Activated CD4-positive, alpha-beta memory T cell treated with anti-CD3 and anti-CD28 coated beads, Interleukin-2, amount 10 ng/mL, durations not matched to agents 7 days and 5 days (primary cell): ENCODE results near the gene OR5AU1. TPM values are rescaled to one million over a fixed set of nuclear protein-coding genes. Genes with fewer than 3 reads are reported as not detected.
A peak's percentile ranks its signal among the peaks of the same experiment; 100 is the strongest.
"Not testable (repeated sequence)": the region's sequence is repeated elsewhere in the genome, so short reads cannot be mapped to it uniquely, and the experiment has no call there.

Source experiments
- CTCF ChIA-PET: fragments of 350-600 bp; sonication (Branson Sonifier 250); formaldehyde crosslinking; loops from one replicate; lab custom pipeline; 2021; ENCODE audit warnings: antibody characterized with exemption, inconsistent platforms; lab: Charles Lee
- POLR2A ChIA-PET: fragments of 350-600 bp; sonication (Branson Sonifier 250); formaldehyde crosslinking; loops from one replicate; lab custom pipeline; 2021; ENCODE audit warnings: antibody characterized with exemption; lab: Charles Lee
- DNase-seq: peaks from one replicate; pipeline ENCODE4 v3.0.0-alpha.2; 2020
- H3K27ac Mint-ChIP-seq: one replicate; pipeline ENCODE4 v1.8.0; 2021; ENCODE audit warnings: mild to moderate bottlenecking, mixed read lengths
- H3K27me3 Mint-ChIP-seq: one replicate; pipeline ENCODE4 v1.8.0; 2021; ENCODE audit warnings: mixed read lengths
- H3K36me3 Mint-ChIP-seq: one replicate; pipeline ENCODE4 v1.8.0; 2021; ENCODE audit warnings: low read depth, mixed read lengths
- H3K4me1 Mint-ChIP-seq: one replicate; pipeline ENCODE4 v1.8.0; 2021; ENCODE audit warnings: mixed read lengths
- H3K4me3 Mint-ChIP-seq: one replicate; pipeline ENCODE4 v1.8.0; 2021; ENCODE audit warnings: mild to moderate bottlenecking, mixed read lengths
- H3K9me3 Mint-ChIP-seq: one replicate; pipeline ENCODE4 v1.8.0; 2021; ENCODE audit warnings: mixed read lengths
- total RNA-seq, 2 experiments: library from RNA; stranded (reverse); gene quantifications; one replicate each; pipeline ENCODE4 v1.2.3, GENCODE V29; 2021

OR5AU1 gene
- total RNA-seq, 2 experiments from 2014 or later, result not detected

DNA sequence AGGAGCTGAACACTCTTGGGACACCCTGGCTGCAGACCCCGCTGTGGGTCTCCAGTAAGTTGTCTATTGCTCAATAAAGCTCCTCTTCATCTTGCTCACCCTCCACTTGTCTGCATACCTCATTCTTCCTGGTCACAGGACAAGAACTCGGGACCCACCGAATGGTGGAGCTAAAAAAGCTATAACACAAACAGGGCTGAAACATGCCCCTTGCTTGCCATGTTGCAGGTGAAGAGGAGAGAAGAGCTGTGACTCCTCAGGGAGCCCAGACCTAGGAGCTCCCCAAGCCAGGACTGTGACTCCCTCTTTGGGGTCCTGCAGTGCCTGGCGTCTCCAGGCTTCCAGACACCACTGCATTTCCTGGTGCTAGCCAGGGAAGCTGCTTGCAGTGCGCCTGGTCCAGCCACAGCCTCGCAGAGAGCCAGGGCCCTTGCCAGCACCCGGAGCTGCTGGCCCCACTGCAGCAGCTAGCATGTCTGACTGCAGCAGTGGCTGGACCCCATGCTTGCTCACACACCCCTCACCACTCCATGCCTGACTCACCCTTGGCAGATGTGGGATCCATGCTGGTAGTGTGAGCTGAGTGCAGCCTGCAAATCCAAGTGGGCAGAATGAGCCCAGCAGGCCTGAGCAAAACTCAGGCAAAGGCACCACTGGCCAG is 37.1 kb upstream of the OR5AU1 start:
- H3K4me1 Mint-ChIP-seq, result peaks cover 13% of the 10 kb centered on the region
- no peaks in the 10 kb centered on the region for H3K36me3 Mint-ChIP-seq
- CTCF ChIA-PET, result interaction anchor here (0.8 kb wide), 1 partner anchor 100 kb away, joined by 4 read pairs; no protein-coding TSS in a partner anchor
- H3K27me3 Mint-ChIP-seq, result peaks cover 18% of the 10 kb centered on the region
- POLR2A ChIA-PET, result interaction anchor here (1.4 to 1.6 kb wide), 3 partner anchors 10 to 116 kb away, joined by 3 to 5 read pairs (median 5); no protein-coding TSS in a partner anchor
- no peaks in the 10 kb centered on the region for H3K9me3 Mint-ChIP-seq
- no peak for DNase-seq
- H3K4me3 Mint-ChIP-seq, result no peak overlapping the region
- H3K27ac Mint-ChIP-seq, result no peak overlapping the region

DNA sequence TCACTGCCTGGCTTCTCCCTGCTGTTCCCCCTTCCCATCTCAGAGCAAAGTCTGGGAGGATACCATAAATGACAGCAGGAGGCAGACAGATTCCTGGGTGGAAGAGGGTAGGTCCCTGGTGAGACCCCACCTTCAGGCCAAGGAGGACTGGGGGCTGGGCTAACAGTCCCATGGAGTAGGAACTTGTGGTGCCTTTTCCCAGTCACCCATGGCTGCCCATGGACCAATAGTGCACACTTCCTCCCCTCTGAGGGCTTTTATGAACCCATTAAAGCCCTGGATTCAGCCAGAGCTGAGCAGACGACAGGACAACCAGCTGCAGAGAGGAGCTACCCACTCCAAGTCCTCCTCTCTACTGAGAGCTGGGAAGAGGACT is 36.6 kb upstream of the OR5AU1 start:
- CTCF ChIA-PET, result no interaction called here
- H3K27ac Mint-ChIP-seq, result no peak overlapping the region
- peaks cover 12% of the 10 kb centered on the region for H3K4me1 Mint-ChIP-seq
- no peak for DNase-seq
- peaks cover 18% of the 10 kb centered on the region for H3K27me3 Mint-ChIP-seq
- no peaks in the 10 kb centered on the region for H3K36me3 Mint-ChIP-seq
- POLR2A ChIA-PET, result interaction anchor here (0.7 to 1.6 kb wide), 4 partner anchors 11 to 116 kb away, joined by 3 to 5 read pairs (median 4); no protein-coding TSS in a partner anchor
- H3K4me3 Mint-ChIP-seq, result peak overlapping the region; percentile 41
- no peaks in the 10 kb centered on the region for H3K9me3 Mint-ChIP-seq

DNA sequence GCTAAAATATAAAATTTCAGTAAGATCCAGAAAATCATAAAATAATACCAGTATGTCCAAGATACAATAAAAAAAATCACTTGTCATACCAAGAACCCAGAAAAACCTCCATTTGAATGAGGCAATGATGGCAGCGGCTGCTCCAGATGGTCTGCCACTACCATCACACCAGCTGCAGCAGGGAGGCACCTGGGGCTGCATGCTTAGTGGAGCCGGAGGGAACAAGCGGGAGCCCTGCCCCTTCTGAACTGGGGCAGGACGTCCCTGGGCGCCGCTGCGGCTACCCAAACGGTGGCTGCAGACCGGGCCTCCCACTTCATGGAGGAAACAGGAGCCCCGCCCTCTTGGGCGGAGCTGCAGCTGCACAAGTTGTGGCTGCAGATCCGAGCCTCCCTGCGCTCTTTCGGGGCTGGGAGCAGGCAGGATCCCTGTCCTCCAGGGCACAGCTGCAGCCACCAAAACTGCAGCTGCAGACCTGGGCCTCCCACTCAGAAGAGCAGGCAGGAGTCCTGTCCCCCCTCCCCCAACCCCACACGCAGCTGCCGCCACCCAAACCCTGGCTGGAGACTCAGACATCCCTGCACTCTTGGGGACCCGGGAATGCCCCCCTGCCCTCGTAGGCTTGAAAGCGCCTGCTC is 36.1 kb upstream of the OR5AU1 start:
- H3K27ac Mint-ChIP-seq, result peak overlapping the region; percentile 31

DNA sequence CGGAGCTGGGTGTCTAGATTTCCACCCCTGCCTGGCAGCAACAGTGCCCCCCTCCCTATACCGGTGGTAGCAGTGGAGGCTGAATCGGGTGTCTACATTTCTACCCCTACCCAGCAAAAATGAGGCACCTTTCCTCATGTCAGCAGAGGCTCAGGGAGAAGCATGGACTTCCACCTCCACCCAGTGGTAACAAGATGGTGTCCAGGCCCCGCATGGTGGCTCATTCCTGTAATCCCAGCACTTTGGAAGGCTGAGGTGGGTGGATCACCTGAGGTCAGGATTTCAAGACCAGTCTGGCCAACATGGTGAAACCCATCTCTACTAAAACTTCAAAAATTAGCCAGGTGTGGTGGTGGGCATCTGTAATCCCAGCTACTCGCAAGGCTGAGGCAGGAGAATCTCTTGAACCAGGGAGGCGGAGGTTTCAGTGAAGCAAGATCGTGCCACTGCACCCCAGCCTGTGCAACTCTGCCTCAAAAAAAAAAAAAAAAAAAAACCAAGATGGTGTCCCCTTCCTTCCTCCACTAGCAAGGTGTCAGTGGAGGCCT is 35.5 kb upstream of the OR5AU1 start:
- ChIA-PET CTCF (no interaction called here), POLR2A (no interaction called here)
- no peak for DNase-seq
- Mint-ChIP-seq H3K27me3 (peaks cover 18% of the 10 kb centered on the region), H3K4me1 (peaks cover 12% of the 10 kb centered on the region), H3K4me3 (peak overlapping the region; percentile 32), H3K9me3 (no peaks in the 10 kb centered on the region), H3K27ac (peak overlapping the region; percentile 31), H3K36me3 (no peaks in the 10 kb centered on the region)

More for the DNA sequence above, 36.1 kb upstream of the OR5AU1 start:
- peak overlapping the region; percentile 41 for H3K4me3 Mint-ChIP-seq
- ChIA-PET CTCF (no interaction called here), POLR2A (interaction anchor here (0.7 to 1.4 kb wide), 2 partner anchors 11 to 99 kb away, joined by 3 read pairs; no protein-coding TSS in a partner anchor)
- H3K27me3 Mint-ChIP-seq, result peaks cover 18% of the 10 kb centered on the region
- DNase-seq, result peak; percentile 82
- H3K4me1 Mint-ChIP-seq, result peaks cover 12% of the 10 kb centered on the region
- no peaks in the 10 kb centered on the region for H3K36me3 Mint-ChIP-seq
- no peaks in the 10 kb centered on the region for H3K9me3 Mint-ChIP-seq

DNA sequence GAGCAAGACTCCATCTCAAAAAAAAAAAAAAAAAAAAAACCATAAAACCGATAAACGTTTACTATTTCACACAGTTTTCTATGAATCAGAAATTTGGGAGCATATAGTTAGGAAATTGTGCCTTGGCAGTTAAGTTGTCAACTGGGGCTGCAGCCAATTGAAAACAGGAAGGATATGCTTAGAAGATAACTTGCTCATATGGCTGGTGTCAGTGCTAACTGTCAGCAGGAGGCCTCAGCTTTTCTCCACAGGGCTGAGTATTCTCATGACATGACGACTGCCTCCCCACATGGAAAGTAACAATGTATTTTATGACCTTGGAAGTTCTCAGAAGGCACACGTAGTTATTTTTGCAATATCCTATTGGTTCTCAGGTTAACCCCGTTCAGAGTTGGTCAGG is 29.6 kb upstream of the OR5AU1 start:
- CTCF ChIA-PET, result no interaction called here

DNA sequence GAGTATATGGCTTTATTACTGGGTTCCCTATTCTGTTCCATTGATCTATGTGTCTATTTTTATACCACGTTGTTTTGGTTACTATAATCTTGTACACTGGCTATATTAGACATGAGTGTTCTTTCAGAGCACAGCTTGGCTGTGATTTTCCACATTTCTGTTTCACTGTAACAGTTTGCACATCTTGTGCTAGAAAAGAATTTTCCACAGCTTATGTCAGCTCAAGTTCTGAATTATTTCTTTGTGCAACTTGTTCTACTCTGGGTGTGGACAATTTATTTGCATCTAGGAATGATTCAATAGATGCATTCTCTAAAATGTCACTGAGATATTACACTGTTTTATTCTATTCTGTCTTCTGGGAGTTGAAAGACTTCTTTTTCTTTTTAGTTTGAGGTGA is 28.4 kb upstream of the OR5AU1 start:
- ChIA-PET CTCF (no interaction called here), POLR2A (no interaction called here)
- H3K9me3 Mint-ChIP-seq, result no peaks in the 10 kb centered on the region
- H3K27ac Mint-ChIP-seq, result no peak overlapping the region
- H3K27me3 Mint-ChIP-seq, result peaks cover 24% of the 10 kb centered on the region
- no peak overlapping the region for H3K4me3 Mint-ChIP-seq
- H3K4me1 Mint-ChIP-seq, result no peaks in the 10 kb centered on the region
- H3K36me3 Mint-ChIP-seq, result peaks cover 2% of the 10 kb centered on the region
- DNase-seq, result no peak

More for the DNA sequence above, 29.6 kb upstream of the OR5AU1 start:
- POLR2A ChIA-PET, result no interaction called here
- Mint-ChIP-seq H3K9me3 (no peaks in the 10 kb centered on the region), H3K4me1 (no peaks in the 10 kb centered on the region), H3K4me3 (no peak overlapping the region), H3K36me3 (peaks cover 2% of the 10 kb centered on the region), H3K27ac (no peak overlapping the region), H3K27me3 (peaks cover 24% of the 10 kb centered on the region)
- no peak for DNase-seq

DNA sequence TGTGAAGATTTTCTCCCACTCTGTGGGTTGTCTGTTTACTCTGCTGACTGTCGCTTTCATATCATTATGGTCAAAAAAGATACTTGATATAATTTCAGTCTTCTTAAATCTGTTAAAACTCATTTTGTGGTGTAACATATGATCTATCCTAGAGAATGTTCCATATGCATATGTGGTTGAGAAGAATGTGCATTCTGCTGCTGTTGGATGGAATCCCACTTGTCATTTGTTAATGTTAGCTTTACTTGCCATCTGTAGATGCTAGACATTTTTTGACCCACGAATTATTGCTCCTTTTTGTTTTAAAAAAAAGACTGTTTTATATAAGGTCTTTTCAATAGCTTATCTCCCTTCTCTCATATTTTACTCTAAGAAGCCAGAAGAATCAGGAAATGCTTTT is 26.3 kb upstream of the OR5AU1 start:
- peaks cover 33% of the 10 kb centered on the region for H3K27me3 Mint-ChIP-seq
- H3K4me1 Mint-ChIP-seq, result no peaks in the 10 kb centered on the region
- H3K4me3 Mint-ChIP-seq, result no peak overlapping the region
- H3K9me3 Mint-ChIP-seq, result peaks cover 3% of the 10 kb centered on the region
- peaks cover 2% of the 10 kb centered on the region for H3K36me3 Mint-ChIP-seq
- CTCF ChIA-PET, result no interaction called here
- H3K27ac Mint-ChIP-seq, result no peak overlapping the region
- POLR2A ChIA-PET, result no interaction called here
- no peak for DNase-seq

DNA sequence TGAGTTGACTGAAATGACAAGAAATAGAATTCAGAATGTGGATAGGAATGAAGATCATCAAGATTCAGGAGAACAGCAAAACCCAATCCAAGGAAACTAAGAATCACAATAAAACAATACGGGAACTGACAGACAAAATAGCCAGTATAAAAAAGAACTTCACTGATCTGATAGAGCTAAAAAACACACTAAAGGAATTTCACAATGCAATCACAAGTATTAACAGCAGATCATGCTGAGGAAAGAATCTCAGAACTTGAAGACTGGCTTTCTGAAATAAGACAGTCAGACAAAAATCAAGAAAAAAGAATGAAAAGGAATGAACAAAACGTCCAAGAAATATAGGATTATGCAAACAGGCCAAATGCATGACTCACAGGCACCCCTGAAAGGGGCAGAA is 15.3 kb upstream of the OR5AU1 start:
- POLR2A ChIA-PET, result no interaction called here
- H3K36me3 Mint-ChIP-seq, result peaks cover 4% of the 10 kb centered on the region
- no peak for DNase-seq
- no peak overlapping the region for H3K4me3 Mint-ChIP-seq
- peaks cover 48% of the 10 kb centered on the region for H3K27me3 Mint-ChIP-seq
- H3K27ac Mint-ChIP-seq, result no peak overlapping the region
- H3K4me1 Mint-ChIP-seq, result no peaks in the 10 kb centered on the region
- CTCF ChIA-PET, result no interaction called here
- no peaks in the 10 kb centered on the region for H3K9me3 Mint-ChIP-seq

DNA sequence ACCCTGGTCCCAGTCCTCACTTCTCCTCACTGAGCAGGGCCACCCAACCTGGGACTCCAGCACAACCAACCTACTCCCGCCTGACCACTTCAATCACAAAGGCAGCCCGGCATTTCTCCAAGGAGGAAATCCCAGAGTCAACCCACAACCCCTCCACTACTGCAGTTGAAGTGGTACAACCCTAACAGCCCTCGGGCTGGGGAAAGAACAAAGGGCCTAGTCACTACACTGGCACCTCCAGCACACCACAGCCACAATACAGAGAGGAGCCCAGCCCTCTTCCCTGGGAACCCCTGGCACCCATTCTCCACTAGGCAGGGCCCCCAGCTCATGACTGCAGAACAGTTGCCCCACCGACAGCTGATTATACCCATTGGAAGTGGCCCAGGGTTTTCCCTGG is 13.7 kb upstream of the OR5AU1 start:
- Mint-ChIP-seq H3K27me3 (peaks cover 44% of the 10 kb centered on the region), H3K27ac (no peak overlapping the region), H3K4me3 (no peak overlapping the region), H3K4me1 (no peaks in the 10 kb centered on the region), H3K36me3 (peaks cover 4% of the 10 kb centered on the region), H3K9me3 (no peaks in the 10 kb centered on the region)
- CTCF ChIA-PET, result no interaction called here
- no peak for DNase-seq
- POLR2A ChIA-PET, result no interaction called here

DNA sequence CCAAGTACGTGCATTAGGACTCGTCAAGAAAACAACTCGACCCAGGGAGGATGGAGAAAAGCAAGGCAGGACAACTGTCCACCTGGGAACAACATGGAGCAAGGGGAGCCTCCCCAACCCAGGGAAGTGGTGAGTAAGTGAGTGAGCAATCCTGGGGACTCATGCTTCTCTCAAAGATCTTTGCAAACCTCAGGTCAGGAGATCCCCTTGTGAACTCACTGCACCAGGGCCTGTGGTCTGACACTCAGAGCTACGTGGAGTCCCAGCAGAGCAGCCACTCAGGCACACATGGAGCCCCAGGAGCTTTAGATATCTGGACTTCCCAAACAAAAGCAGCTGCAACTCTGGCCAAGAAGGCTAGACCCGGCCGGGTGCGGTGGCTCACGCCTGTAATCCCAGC is 12.2 kb upstream of the OR5AU1 start:
- POLR2A ChIA-PET, result no interaction called here
- H3K27me3 Mint-ChIP-seq, result peaks cover 37% of the 10 kb centered on the region
- H3K27ac Mint-ChIP-seq, result no peak overlapping the region
- H3K4me1 Mint-ChIP-seq, result no peaks in the 10 kb centered on the region
- H3K36me3 Mint-ChIP-seq, result no peaks in the 10 kb centered on the region
- DNase-seq, result no peak
- no peaks in the 10 kb centered on the region for H3K9me3 Mint-ChIP-seq
- no peak overlapping the region for H3K4me3 Mint-ChIP-seq
- CTCF ChIA-PET, result no interaction called here

DNA sequence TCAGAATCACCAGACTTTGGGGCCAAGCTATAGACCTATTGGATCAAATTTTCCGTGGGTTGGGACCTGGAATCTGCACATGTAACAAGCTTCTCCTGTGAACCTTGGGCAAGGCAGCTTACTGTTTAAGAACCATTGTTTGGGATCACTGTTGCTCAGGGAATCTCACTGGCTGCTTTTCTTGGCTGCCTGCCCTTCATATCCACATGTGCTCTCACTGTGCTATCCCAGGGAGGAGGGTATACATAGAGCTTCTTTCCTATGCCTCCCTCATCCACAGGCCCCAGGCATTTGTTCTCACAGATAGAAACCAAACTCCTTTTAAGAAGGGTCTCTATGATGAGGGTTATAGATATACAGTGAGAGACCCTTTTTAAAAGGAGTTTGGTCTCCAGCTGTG is 9.8 kb upstream of the OR5AU1 start:
- H3K27ac Mint-ChIP-seq, POLR2A ChIA-PET, DNase-seq, H3K36me3 Mint-ChIP-seq, CTCF ChIA-PET, H3K9me3 Mint-ChIP-seq, H3K4me1 Mint-ChIP-seq, H3K4me3 Mint-ChIP-seq: not testable (repeated sequence)
- peaks cover 28% of the 10 kb centered on the region for H3K27me3 Mint-ChIP-seq

DNA sequence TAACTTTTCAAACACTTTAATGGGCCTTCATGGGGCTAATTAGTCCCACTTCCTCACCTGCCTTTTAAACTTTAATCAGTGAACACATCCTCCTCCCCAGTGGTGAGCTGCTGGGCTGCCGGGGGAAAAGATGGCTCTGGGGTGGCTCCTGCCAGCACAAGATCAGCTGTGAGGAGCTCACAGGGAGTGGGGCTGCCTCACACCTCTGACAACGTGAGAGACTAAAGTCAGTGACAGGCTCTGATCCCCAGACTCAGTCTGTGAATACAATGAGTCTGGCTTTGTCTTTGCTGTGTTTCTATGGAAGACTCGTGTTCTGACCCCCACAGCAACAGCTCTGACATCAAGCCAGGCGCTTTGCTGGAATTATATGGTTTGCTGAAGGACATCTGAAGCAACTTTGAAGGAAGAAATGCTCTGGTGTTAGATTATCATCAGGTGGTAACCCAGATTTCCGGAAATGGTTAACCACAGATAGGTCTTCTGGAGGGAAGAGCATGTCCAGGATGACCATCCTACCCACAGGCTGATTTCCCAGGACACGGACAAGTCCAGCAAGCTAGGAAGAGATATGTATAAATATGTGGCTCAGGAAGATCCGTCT is 9.2 kb upstream of the OR5AU1 start:
- CTCF ChIA-PET, POLR2A ChIA-PET, H3K9me3 Mint-ChIP-seq, DNase-seq, H3K36me3 Mint-ChIP-seq, H3K27ac Mint-ChIP-seq, H3K4me1 Mint-ChIP-seq, H3K4me3 Mint-ChIP-seq: not testable (repeated sequence)
- H3K27me3 Mint-ChIP-seq, result peaks cover 27% of the 10 kb centered on the region

DNA sequence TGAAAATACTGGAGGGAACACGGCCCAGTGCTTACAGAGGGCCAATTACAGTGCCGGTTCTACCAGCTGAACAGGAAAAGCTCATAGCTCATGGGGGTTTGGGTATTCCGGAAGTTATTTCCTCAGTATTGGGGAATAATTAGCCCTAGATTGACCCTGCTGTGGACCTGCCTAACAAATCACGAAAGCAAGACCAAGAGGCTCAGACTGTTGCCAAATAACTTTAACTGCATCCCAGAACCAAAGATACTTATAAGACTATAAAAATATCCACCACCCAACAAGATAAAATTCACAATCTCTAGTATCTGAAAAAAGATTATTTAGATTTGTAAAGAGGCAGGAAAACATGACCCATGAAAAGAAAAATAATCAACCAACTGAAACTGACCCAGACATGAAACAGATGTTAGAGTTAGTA is 8.0 kb upstream of the OR5AU1 start:
- Mint-ChIP-seq H3K4me1 (no peaks in the 10 kb centered on the region), H3K36me3 (no peaks in the 10 kb centered on the region), H3K4me3 (no peak overlapping the region), H3K27ac (no peak overlapping the region), H3K9me3 (no peaks in the 10 kb centered on the region), H3K27me3 (peaks cover 27% of the 10 kb centered on the region)
- ChIA-PET CTCF (interaction anchor here (0.5 kb wide), 1 partner anchor 20 kb away, joined by 3 read pairs; no protein-coding TSS in a partner anchor), POLR2A (no interaction called here)
- DNase-seq, result no peak
